NCI-H2196 treated with DMSO at 0.1 percent for 48 hours (cell line): ENCODE results near the gene VSTM1.
"Not testable (repeated sequence)": the region's sequence is repeated elsewhere in the genome, so short reads cannot be mapped to it uniquely, and the experiment has no call there.

Source experiments
- DNase-seq: peaks from one replicate; lab custom pipeline; 2025; ENCODE audit not compliant: unreplicated experiment; lab: John Stamatoyannopoulos, UW

The VSTM1 gene

GRCh38 chr19:54063350-54064116, at the start of gene VSTM1:
VSTM1 (minus strand) TSS chr19:54063897; CDS start chr19:54063777, 120 bp downstream.
- no peak for DNase-seq

GRCh38 chr19:54109651-54110050, 46.0 kb upstream of the VSTM1 start:
- DNase-seq: no peak

- DNase-seq: no peak
Measured at GRCh38 chr19:54108496-54108895, 44.8 kb upstream of the VSTM1 start.

GRCh38 chr19:54107876-54108490, 44.3 kb upstream of the VSTM1 start:
- DNase-seq: no peak

GRCh38 chr19:54106716-54107115, 43.0 kb upstream of the VSTM1 start:
- DNase-seq: no peak

- no peak for DNase-seq
Measured at GRCh38 chr19:54105796-54106195, 42.1 kb upstream of the VSTM1 start.

GRCh38 chr19:54104998-54105715, 41.5 kb upstream of the VSTM1 start:
- no peak for DNase-seq

GRCh38 chr19:54102421-54103169, 38.9 kb upstream of the VSTM1 start, which contains the start of gene NDUFA3:
NDUFA3 (plus strand) TSS chr19:54102855; CDS start chr19:54102879, 24 bp downstream.
- DNase-seq: peak; percentile 92

GRCh38 chr19:54100561-54100960, 36.9 kb upstream of the VSTM1 start, which contains the start of gene OSCAR:
OSCAR (minus strand) TSS chr19:54100803; CDS start chr19:54100792, 11 bp downstream.
- no peak for DNase-seq

GRCh38 chr19:54099903-54100255, 36.2 kb upstream of the VSTM1 start:
- not testable (repeated sequence) for DNase-seq

GRCh38 chr19:54099190-54099902, 35.6 kb upstream of the VSTM1 start:
- no peak for DNase-seq

- no peak for DNase-seq
Measured at GRCh38 chr19:54096617-54097106, 33.0 kb upstream of the VSTM1 start.

- not testable (repeated sequence) for DNase-seq
Measured at GRCh38 chr19:54095859-54096616, 32.3 kb upstream of the VSTM1 start.

GRCh38 chr19:54095136-54095858, 31.6 kb upstream of the VSTM1 start:
- DNase-seq: no peak

- no peak for DNase-seq
Measured at GRCh38 chr19:54094426-54095000, 30.8 kb upstream of the VSTM1 start.

- no peak for DNase-seq
Measured at GRCh38 chr19:54084410-54084809, 20.7 kb upstream of the VSTM1 start.

- DNase-seq: no peak
Measured at GRCh38 chr19:54081032-54081431, 17.3 kb upstream of the VSTM1 start, which contains the start of gene TARM1. TARM1 (minus strand) TSS chr19:54081365; CDS start chr19:54081340, 25 bp downstream.

- DNase-seq: no peak
Measured at GRCh38 chr19:54077334-54077733, 13.6 kb upstream of the VSTM1 start.
